Fibroblast of gingiva (primary cell): ENCODE measurements around the gene CCDC127.
"Not testable (repeated sequence)": the region's sequence is repeated elsewhere in the genome, so short reads cannot be mapped to it uniquely, and the experiment has no call there.

ENCODE experiments used
- DNase-seq: peaks from one replicate; pipeline ENCODE4 v3.0.0-alpha.2; 2011; ENCODE audit warnings: low read depth

CCDC127 gene

GRCh38 chr5:234450-234849, 16.5 kb upstream of the CCDC127 start:
- no peak for DNase-seq

GRCh38 chr5:233426-233825, 15.5 kb upstream of the CCDC127 start:
- not testable (repeated sequence) for DNase-seq

- no peak for DNase-seq
These were observed 13.7 kb upstream of the CCDC127 start for GRCh38 chr5:231661-232060.

GRCh38 chr5:230711-231110, 12.8 kb upstream of the CCDC127 start:
- no peak for DNase-seq

- no peak for DNase-seq
These were observed 10.9 kb upstream of the CCDC127 start for GRCh38 chr5:228886-229285.

- DNase-seq: not testable (repeated sequence)
These were observed 9.4 kb upstream of the CCDC127 start for GRCh38 chr5:227375-227774.

GRCh38 chr5:225334-225733, 7.4 kb upstream of the CCDC127 start:
- DNase-seq: no peak

GRCh38 chr5:223791-224190, 5.8 kb upstream of the CCDC127 start:
- DNase-seq: no peak

- DNase-seq: peak; percentile 60
These were observed 5.2 kb upstream of the CCDC127 start for GRCh38 chr5:222951-223715.

- no peak for DNase-seq
These were observed 2.0 kb upstream of the CCDC127 start for GRCh38 chr5:219991-220390.

GRCh38 chr5:219460-219863, 1.5 kb upstream of the CCDC127 start:
- peak; percentile 30 for DNase-seq

- no peak for DNase-seq
These were observed 721 bp upstream of the CCDC127 start for GRCh38 chr5:218457-219291.

- DNase-seq: not testable (repeated sequence)
These were observed 1.9 kb downstream of the CCDC127 start for GRCh38 chr5:216076-216475.

GRCh38 chr5:215256-215655, 2.7 kb downstream of the CCDC127 start:
- DNase-seq: not testable (repeated sequence)

GRCh38 chr5:213803-214395, 4.1 kb downstream of the CCDC127 start:
- no peak for DNase-seq

- no peak for DNase-seq
These were observed 9.4 kb downstream of the CCDC127 start for GRCh38 chr5:208449-209114.

- no peak for DNase-seq
These were observed 10.4 kb downstream of the CCDC127 start for GRCh38 chr5:207599-207998.

GRCh38 chr5:206927-207536, 10.9 kb downstream of the CCDC127 start:
- no peak for DNase-seq

GRCh38 chr5:206406-206805, 11.5 kb downstream of the CCDC127 start:
- DNase-seq: no peak

- no peak for DNase-seq
These were observed 12.8 kb downstream of the CCDC127 start for GRCh38 chr5:204966-205670.

- no peak for DNase-seq
These were observed 13.5 kb downstream of the CCDC127 start for GRCh38 chr5:204462-204861.
